Parathyroid adenoma (tissue), 2 donors: ENCODE measurements around the gene CAT.

Experiments
- H2AFZ ChIP-seq: fragments of 300-600 bp; sonication (generic); one replicate; pipeline ENCODE4 v1.7.0; 2017; ENCODE audit warnings: antibody characterized with exemption, mild to moderate bottlenecking
- H3K27ac ChIP-seq: fragments of 300-600 bp; sonication (generic); one replicate; pipeline ENCODE4 v1.7.0; 2017
- H3K27me3 ChIP-seq: fragments of 300-600 bp; sonication (generic); one replicate; pipeline ENCODE4 v1.7.0; 2017; ENCODE audit warnings: low read length; ENCODE audit not compliant: control insufficient read depth, insufficient read depth
- H3K36me3 ChIP-seq: fragments of 300-600 bp; sonication (generic); one replicate; pipeline ENCODE4 v1.7.0; 2017; ENCODE audit warnings: low read length; ENCODE audit not compliant: control insufficient read depth, insufficient read depth
- H3K4me1 ChIP-seq: fragments of 300-600 bp; sonication (generic); one replicate; pipeline ENCODE4 v1.7.0; 2017; ENCODE audit warnings: control low read depth
- H3K4me2 ChIP-seq: fragments of 300-600 bp; sonication (generic); one replicate; pipeline ENCODE4 v1.7.0; 2017; ENCODE audit warnings: low read length
- H3K4me3 ChIP-seq: fragments of 300-600 bp; sonication (generic); one replicate; pipeline ENCODE4 v1.7.0; 2017; ENCODE audit warnings: low read depth, low read length
- H3K79me2 ChIP-seq: fragments of 300-600 bp; sonication (generic); one replicate; pipeline ENCODE4 v1.7.0; 2017; ENCODE audit warnings: control low read depth
- H3K9ac ChIP-seq: fragments of 300-600 bp; sonication (generic); one replicate; pipeline ENCODE4 v1.7.0; 2017; ENCODE audit warnings: mild to moderate bottlenecking
- H3K9me3 ChIP-seq: fragments of 300-600 bp; sonication (generic); one replicate; pipeline ENCODE4 v1.7.0; 2017; ENCODE audit warnings: low read length; ENCODE audit not compliant: control insufficient read depth
- CTCF ChIP-seq: fragments of 300-600 bp; sonication (generic); IDR thresholded peaks from one replicate; pipeline ENCODE4 v1.7.0; 2017; ENCODE audit warnings: antibody characterized with exemption, mild to moderate bottlenecking
- donor health status: primary hyperparathyroidism.

Gene CAT

GRCh38 chr11:34495724-34496377 lies 57.1 kb downstream of the CAT start:
- H3K4me3 ChIP-seq: no peak overlapping the region
- no peaks in the 10 kb centered on the region for H3K36me3 ChIP-seq
- H3K79me2 ChIP-seq: no peaks in the 10 kb centered on the region
- no peak overlapping the region for H3K27ac ChIP-seq
- no peaks in the 10 kb centered on the region for H3K4me1 ChIP-seq
- no peaks in the 10 kb centered on the region for H3K9me3 ChIP-seq
- TF ChIP-seq CTCF: no peak
- no peak overlapping the region for H3K4me2 ChIP-seq
- no peaks in the 10 kb centered on the region for H3K27me3 ChIP-seq
- H3K9ac ChIP-seq: no peak overlapping the region
- H2AFZ ChIP-seq: no peak overlapping the region

- Histone ChIP-seq H3K4me3 (no peak overlapping the region), H3K9me3 (no peaks in the 10 kb centered on the region), H3K4me1 (no peaks in the 10 kb centered on the region), H3K27me3 (no peaks in the 10 kb centered on the region), H3K36me3 (no peaks in the 10 kb centered on the region), H3K9ac (no peak overlapping the region), H2AFZ (no peak overlapping the region), H3K79me2 (no peaks in the 10 kb centered on the region), H3K4me2 (no peak overlapping the region), H3K27ac (no peak overlapping the region)
- no peak for TF ChIP-seq CTCF
Observed at GRCh38 chr11:34499719-34500500, 61.2 kb downstream of the CAT start.

GRCh38 chr11:34501500-34501899 lies 62.8 kb downstream of the CAT start:
- H3K27me3 ChIP-seq: no peaks in the 10 kb centered on the region
- no peaks in the 10 kb centered on the region for H3K4me1 ChIP-seq
- no peak for TF ChIP-seq CTCF
- H3K4me2 ChIP-seq: no peak overlapping the region
- H3K36me3 ChIP-seq: no peaks in the 10 kb centered on the region
- no peak overlapping the region for H3K9ac ChIP-seq
- no peak overlapping the region for H3K4me3 ChIP-seq
- H3K9me3 ChIP-seq: no peaks in the 10 kb centered on the region
- H3K79me2 ChIP-seq: no peaks in the 10 kb centered on the region
- H3K27ac ChIP-seq: no peak overlapping the region
- H2AFZ ChIP-seq: no peak overlapping the region

- no peak for TF ChIP-seq CTCF
- H3K9ac ChIP-seq: no peak overlapping the region
- no peak overlapping the region for H3K4me2 ChIP-seq
- H2AFZ ChIP-seq: no peak overlapping the region
- H3K9me3 ChIP-seq: no peaks in the 10 kb centered on the region
- no peaks in the 10 kb centered on the region for H3K4me1 ChIP-seq
- no peak overlapping the region for H3K4me3 ChIP-seq
- H3K79me2 ChIP-seq: no peaks in the 10 kb centered on the region
- H3K36me3 ChIP-seq: no peaks in the 10 kb centered on the region
- no peak overlapping the region for H3K27ac ChIP-seq
- no peaks in the 10 kb centered on the region for H3K27me3 ChIP-seq
Observed at GRCh38 chr11:34501949-34502348, 63.2 kb downstream of the CAT start.
